ENCODE results near the gene CDC42BPB. TPM values are rescaled to one million over a fixed set of nuclear protein-coding genes. Genes with fewer than 3 reads are reported as not detected.

CDC42BPB gene
- total and polyA plus RNA-seq, 2 donors from 2014 or later: 22.5 to 127 TPM

GRCh38 chr14:103100281-103101121, 43.2 kb upstream of the CDC42BPB start:
- Histone ChIP-seq H3K27ac (ENCODE audit: low read depth in 2 of 2, low read length in 2 of 2) (no peak overlapping the region), H3K4me3 (ENCODE audit: low read length in 3 of 3) (no peak overlapping the region), H3K9ac (ENCODE audit: low read length in 3 of 3) (no peak overlapping the region), H3K36me3 (ENCODE audit: control insufficient read depth in 2 of 3, insufficient read depth in 3 of 3, low read length in 3 of 3) (no peaks in the 10 kb centered on the region), H3K27me3 (ENCODE audit: control insufficient read depth, insufficient read depth, low read length) (peaks cover 11% of the 10 kb centered on the region), H3K4me1 (ENCODE audit: control insufficient read depth in 2 of 3, insufficient read depth in 2 of 3, low read depth in 1 of 3, low read length in 3 of 3) (peaks cover 0 to 14% (median 0%) of the 10 kb centered on the region in 3 donors), H3K9me3 (ENCODE audit: control insufficient read depth in 2 of 3, insufficient read depth in 1 of 3, low read length in 3 of 3) (no peaks in the 10 kb centered on the region)
- intact Hi-C loops (cut with DNase I): loop anchor here (10.0 kb wide), 2 partner anchors 74 to 194 kb away; no protein-coding TSS in a partner anchor
- DNase-seq: peak in 3 of 5 donors; percentile 57 to 70 (median 59)
- no peak for FAIRE-seq
- no peak for TF ChIP-seq CTCF (IDR thresholded peaks at IDR 0.05; ENCODE audit: borderline replicate concordance, extremely low read depth, insufficient read depth)

DNA sequence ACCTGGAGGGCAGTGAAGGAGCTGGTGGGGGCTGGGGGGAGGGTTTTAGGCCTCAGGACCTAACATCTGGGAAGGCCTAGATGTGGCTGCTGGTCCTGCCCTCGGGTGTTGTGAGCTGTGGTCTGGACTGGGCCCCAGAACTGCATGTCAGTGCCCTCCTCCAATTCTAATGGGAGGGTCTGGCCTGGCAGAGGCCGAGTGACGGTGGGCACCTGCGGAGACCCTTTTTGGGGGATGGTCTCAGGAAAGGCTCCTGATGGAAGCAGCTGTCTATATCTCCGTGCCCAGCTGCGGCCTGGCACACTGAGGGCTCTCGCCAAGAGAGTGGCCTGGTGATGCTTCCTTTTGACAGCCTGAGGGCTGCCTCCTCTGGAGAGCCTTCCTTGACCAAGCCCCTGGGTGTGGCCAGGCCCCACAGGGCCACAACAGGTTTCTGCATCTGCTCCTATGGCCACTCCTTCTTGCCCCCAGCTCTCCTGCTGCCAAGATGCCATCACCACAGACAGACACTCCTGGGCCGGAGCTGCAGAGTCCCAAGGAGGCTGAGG, 42.5 kb upstream of the CDC42BPB start:
- TF ChIP-seq CTCF (IDR thresholded peaks at IDR 0.05; ENCODE audit: borderline replicate concordance, extremely low read depth, insufficient read depth): no peak
- intact Hi-C loops (cut with DNase I): loop anchor here (10.0 kb wide), 2 partner anchors 75 to 195 kb away; no protein-coding TSS in a partner anchor
- Histone ChIP-seq H3K4me1 (ENCODE audit: control insufficient read depth in 2 of 3, insufficient read depth in 2 of 3, low read depth in 1 of 3, low read length in 3 of 3) (peaks cover 0 to 10% (median 0%) of the 10 kb centered on the region in 3 donors), H3K9ac (ENCODE audit: low read length in 3 of 3) (no peak overlapping the region), H3K27ac (ENCODE audit: low read depth in 2 of 2, low read length in 2 of 2) (no peak overlapping the region), H3K27me3 (ENCODE audit: control insufficient read depth, insufficient read depth, low read length) (peaks cover 8% of the 10 kb centered on the region), H3K36me3 (ENCODE audit: control insufficient read depth in 2 of 3, insufficient read depth in 3 of 3, low read length in 3 of 3) (no peaks in the 10 kb centered on the region), H3K4me3 (ENCODE audit: low read length in 3 of 3) (no peak overlapping the region), H3K9me3 (ENCODE audit: control insufficient read depth in 2 of 3, insufficient read depth in 1 of 3, low read length in 3 of 3) (no peaks in the 10 kb centered on the region)
- FAIRE-seq (no peak), DNase-seq (peak in 1 of 5 donors; percentile 65)

DNA sequence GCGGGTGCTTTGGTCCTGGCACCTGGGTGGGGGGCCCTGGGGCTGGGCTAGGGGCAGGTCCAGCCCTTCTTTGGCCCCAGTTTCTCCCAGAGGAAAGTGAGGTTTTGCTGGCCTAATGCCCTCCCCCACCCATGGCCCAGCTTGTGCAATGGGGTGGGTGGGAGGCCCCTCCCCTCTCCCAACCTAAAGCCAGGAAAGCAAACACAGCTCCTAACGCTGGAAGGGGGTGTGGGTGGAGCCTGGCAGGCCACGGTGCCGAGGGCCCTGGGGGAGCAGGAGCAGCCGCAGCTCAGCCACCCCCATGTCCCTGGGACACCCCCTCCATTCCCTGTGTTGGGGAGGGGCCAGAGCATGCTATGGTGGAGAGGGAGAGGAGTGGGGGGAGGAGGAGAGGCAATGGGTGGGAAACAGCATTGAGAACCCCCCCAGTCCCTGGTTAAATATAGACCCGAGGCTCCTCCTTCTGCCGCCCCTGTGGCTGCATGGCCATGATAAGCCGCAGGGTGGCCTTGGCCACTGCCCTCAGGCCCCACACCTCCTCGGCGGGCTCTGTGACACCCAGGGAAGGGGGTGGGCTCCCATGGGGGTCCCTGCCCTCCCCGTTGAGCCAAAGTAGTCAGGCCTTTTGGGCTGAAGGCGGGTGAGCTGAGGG, 41.9 kb upstream of the CDC42BPB start:
- no peak overlapping the region for H3K4me3 ChIP-seq (ENCODE audit: low read length in 3 of 3)
- H3K36me3 ChIP-seq (ENCODE audit: control insufficient read depth in 2 of 3, insufficient read depth in 3 of 3, low read length in 3 of 3): no peaks in the 10 kb centered on the region
- DNase-seq (peak in 1 of 5 donors; percentile 64), FAIRE-seq (no peak)
- intact Hi-C loops (cut with DNase I): no loop called here
- H3K9me3 ChIP-seq (ENCODE audit: control insufficient read depth in 2 of 3, insufficient read depth in 1 of 3, low read length in 3 of 3): no peaks in the 10 kb centered on the region
- peaks cover 0 to 5% (median 0%) of the 10 kb centered on the region in 3 donors for H3K4me1 ChIP-seq (ENCODE audit: control insufficient read depth in 2 of 3, insufficient read depth in 2 of 3, low read depth in 1 of 3, low read length in 3 of 3)
- H3K9ac ChIP-seq (ENCODE audit: low read length in 3 of 3): no peak overlapping the region
- no peak overlapping the region for H3K27ac ChIP-seq (ENCODE audit: low read depth in 2 of 2, low read length in 2 of 2)
- no peak for TF ChIP-seq CTCF (IDR thresholded peaks at IDR 0.05; ENCODE audit: borderline replicate concordance, extremely low read depth, insufficient read depth)
- peaks cover 8% of the 10 kb centered on the region for H3K27me3 ChIP-seq (ENCODE audit: control insufficient read depth, insufficient read depth, low read length)
